Heart left ventricle (tissue), 13 donors: Measurements from ENCODE around the gene MAPK8IP3.

Source experiments
- POLR2A ChIP-seq, 2 donors: fragments of 450-650 bp; IDR thresholded peaks; one replicate each; pipeline ENCODE4 v1.6.1; 2017; ENCODE audit warnings: antibody characterized with exemption in 2 of 2, mild to moderate bottlenecking in 2 of 2, moderate library complexity in 2 of 2
- TF ChIP-seq, protein P1 (sequence below), 12 donors: fragments of 200-600 bp; sonication (generic) in 4 of 12; IDR thresholded peaks; one replicate each; pipeline versions ENCODE4 v1.5.0 to v1.8.0; 2018 to 2022; ENCODE audit warnings: antibody characterized with exemption in 12 of 12, mild to moderate bottlenecking in 5 of 12
- donor health status: ischemic (EF 13 %, LVEDD 7.1; RV severe dilation, severe dysfunction).
- donor health status: DM: no; HTN: yes; CAD: no.
- donor health status: DM: no; HTN: no; CAD: no.
- donor health status: ischemic (EF 25% LVEDD 6.9; RV normal size, moderate dysfunction).
- donor health status: ischemic (EF 25% LVEDD 5.7; RV mildly dilated, moderate dysfunction).
- donor health status: ischemic (EF 35%, LVEDD 5.7; RV mildly dilated, moderate dysfunction).
- donor health status: nonischemic (EF 11% LVEDD 7.7; RV severe dilation, severe dysfunction).
- donor health status: DM: yes; HTN: yes; CAD: no.
- donor health status: PGD.
- donor health status: ischemic (EF 29% LVEDD 5.4; RV normal size, mild dysfunction).
- donor health status: nonischemic (EF 23%, LVEDD 6.1; RV moderate dilation, normal function).

DNA sequence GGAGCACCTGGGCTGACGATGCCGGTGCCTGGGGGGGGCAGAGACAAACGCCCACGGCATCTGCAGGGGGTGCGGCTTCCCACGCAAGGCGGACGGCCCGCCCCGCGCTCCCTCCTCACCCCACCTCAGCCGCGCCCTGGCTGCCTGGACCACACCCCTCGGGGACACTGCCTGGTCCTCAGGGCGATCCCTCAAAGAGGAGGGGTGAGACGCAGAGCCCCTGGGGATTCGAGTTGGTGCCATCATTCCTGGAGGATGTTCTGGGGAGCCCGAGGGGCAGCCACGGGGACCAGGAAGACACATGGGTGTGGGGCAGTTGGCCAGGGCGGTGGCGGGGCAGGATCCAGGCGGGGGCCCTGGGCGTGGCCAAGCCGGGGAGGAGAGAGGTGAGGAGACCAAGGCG lies 83.6 kb downstream of the MAPK8IP3 start:
- TF ChIP-seq POLR2A (IDR thresholded peaks at IDR 0.05), result no peak
- TF ChIP-seq, protein P1, sequence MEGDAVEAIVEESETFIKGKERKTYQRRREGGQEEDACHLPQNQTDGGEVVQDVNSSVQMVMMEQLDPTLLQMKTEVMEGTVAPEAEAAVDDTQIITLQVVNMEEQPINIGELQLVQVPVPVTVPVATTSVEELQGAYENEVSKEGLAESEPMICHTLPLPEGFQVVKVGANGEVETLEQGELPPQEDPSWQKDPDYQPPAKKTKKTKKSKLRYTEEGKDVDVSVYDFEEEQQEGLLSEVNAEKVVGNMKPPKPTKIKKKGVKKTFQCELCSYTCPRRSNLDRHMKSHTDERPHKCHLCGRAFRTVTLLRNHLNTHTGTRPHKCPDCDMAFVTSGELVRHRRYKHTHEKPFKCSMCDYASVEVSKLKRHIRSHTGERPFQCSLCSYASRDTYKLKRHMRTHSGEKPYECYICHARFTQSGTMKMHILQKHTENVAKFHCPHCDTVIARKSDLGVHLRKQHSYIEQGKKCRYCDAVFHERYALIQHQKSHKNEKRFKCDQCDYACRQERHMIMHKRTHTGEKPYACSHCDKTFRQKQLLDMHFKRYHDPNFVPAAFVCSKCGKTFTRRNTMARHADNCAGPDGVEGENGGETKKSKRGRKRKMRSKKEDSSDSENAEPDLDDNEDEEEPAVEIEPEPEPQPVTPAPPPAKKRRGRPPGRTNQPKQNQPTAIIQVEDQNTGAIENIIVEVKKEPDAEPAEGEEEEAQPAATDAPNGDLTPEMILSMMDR (IDR thresholded peaks at IDR 0.05), result no peak
